AG09309 (cell line): ENCODE data around the gene DGKH.
"Not testable (repeated sequence)": the region's sequence is repeated elsewhere in the genome, so short reads cannot be mapped to it uniquely, and the experiment has no call there.

Source experiments
- DNase-seq: peaks from one replicate; pipeline ENCODE4 v3.0.0-alpha.2; 2010; ENCODE audit warnings: low read depth
- H3K4me3 ChIP-seq: 2 replicates; pipeline ENCODE4 v1.5.1; 2011; ENCODE audit warnings: mild to moderate bottlenecking, low read depth, low read length, moderate library complexity; ENCODE audit not compliant: control insufficient read depth
- TF ChIP-seq, protein P1 (sequence below): IDR thresholded peaks from 2 replicates; pipeline ENCODE4 v1.5.1; 2011; ENCODE audit warnings: mild to moderate bottlenecking, low read depth, low read length, inconsistent platforms; ENCODE audit not compliant: insufficient read depth, control insufficient read depth; ENCODE audit errors: missing control alignments

Gene DGKH

DNA sequence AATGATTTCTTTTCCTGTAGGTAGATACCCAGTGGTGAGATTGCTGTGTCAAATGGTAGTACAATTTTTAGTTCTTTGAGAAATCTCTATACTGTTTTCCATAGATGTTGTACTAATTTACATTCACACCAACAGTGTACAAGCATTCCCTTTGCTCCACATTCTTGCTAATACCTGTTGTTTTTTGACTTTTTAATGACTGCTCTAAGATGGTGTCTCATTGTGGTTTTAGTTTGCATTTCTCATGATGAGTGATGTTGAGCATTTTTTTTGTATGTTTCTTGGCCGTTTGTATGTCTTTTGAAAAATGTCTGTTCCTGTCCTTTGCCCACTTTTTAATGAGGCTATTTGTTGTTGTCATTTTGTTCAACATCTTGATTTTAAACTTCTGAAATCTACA is 103.3 kb downstream of the DGKH start:
- DNase-seq, result no peak
- H3K4me3 ChIP-seq, result no peak overlapping the region
- TF ChIP-seq, protein P1, sequence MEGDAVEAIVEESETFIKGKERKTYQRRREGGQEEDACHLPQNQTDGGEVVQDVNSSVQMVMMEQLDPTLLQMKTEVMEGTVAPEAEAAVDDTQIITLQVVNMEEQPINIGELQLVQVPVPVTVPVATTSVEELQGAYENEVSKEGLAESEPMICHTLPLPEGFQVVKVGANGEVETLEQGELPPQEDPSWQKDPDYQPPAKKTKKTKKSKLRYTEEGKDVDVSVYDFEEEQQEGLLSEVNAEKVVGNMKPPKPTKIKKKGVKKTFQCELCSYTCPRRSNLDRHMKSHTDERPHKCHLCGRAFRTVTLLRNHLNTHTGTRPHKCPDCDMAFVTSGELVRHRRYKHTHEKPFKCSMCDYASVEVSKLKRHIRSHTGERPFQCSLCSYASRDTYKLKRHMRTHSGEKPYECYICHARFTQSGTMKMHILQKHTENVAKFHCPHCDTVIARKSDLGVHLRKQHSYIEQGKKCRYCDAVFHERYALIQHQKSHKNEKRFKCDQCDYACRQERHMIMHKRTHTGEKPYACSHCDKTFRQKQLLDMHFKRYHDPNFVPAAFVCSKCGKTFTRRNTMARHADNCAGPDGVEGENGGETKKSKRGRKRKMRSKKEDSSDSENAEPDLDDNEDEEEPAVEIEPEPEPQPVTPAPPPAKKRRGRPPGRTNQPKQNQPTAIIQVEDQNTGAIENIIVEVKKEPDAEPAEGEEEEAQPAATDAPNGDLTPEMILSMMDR, result no peak

DNA sequence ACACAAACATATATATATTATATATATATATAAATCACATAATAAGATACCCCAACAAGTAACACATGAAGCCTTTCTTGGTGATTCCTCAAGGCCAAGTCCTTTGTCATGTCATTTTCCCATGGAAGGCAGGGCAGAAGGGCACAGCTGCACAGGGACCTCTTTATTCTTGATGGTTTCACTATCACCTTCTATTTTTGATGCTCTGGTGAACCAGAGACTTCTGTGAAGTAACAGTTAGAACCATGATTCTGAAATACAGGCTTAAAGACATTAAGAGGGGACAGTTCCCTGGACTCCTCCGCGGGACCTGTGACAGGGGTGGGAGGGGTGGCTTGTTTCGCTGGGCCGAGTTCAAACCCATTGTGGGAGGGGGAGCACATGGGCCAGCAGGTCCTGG is 104.0 kb downstream of the DGKH start:
- no peak overlapping the region for H3K4me3 ChIP-seq
- DNase-seq, result no peak
- TF ChIP-seq, protein P1, result no peak

DNA sequence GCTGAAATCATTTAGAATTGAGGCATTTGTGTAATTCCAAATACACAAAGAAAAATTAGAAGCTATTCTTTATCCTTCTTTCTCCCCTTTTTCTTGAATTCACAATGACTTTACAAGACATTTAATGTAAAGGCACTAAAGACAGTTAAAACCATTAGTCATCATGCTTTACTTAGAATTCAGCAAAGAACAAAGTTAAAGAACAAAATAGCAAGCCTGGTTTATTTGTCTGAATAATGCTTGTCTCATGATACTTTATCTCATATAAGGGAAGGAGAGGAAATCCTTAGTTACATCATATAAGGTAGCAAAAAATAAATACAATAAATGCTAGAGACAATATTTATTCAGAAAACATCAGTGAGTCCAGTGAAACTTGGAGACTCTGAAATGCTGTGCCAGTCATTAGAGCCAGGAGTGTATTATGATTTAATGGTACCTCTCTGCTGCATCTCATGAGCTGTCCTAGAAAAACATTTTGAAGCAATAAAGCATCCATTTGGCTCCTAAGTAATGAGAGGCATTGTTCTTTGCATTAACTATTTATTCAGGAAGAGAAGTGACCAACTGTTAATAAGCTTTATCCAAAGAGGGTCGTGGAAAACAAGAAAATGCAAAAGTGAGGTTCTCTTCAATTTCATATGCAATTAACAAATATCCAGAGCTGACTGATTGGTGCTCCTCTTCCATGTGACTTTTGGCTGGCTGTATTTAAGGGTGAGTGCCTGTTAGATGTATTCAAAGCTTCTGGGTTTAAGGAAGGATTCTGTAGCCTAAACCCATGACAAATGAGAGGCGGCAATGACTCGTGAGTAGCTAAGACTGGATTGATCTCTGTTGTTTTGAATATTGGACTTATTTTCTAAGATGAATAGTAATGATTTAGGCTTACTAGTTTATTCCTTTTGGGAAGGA is 105.0 kb downstream of the DGKH start:
- DNase-seq, result no peak
- H3K4me3 ChIP-seq, result no peak overlapping the region
- TF ChIP-seq, protein P1, result no peak

DNA sequence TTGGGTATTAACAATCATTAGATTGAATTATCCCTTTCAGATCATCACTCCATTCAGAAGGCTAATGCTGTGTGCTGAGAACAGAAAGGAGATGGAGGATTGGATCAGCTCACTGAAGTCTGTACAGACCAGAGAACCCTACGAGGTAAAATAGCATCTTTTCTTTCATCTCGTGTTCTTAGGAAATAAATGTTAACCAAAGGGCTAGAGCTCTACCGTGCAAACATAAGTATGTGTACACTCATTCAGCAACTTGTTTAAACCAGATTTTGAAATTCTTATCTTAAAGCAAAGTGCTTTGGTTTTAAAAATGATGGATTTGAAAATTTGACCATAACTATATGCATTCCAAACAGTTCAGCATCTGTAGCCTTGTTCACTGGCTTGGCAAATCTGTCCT is 106.8 kb downstream of the DGKH start:
- DNase-seq, result no peak
- H3K4me3 ChIP-seq, result no peak overlapping the region
- TF ChIP-seq, protein P1, result no peak

DNA sequence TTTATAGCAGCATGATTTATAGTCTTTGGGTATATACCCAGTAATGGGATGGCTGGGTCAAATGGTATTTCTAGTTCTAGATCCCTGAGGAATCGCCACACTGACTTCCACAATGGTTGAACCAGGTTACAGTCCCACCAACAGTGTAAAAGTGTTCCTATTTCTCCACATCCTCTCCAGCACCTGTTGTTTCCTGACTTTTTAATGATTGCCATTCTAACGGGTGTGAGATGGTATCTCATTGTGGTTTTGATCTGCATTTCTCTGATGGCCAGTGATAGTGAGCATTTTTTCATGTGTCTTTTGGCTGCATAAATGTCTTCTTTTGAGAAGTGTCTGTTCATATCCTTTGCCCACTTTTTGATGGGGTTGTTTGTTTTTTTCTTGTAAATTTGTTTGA is 114.9 kb downstream of the DGKH start:
- not testable (repeated sequence) for DNase-seq, H3K4me3 ChIP-seq

DNA sequence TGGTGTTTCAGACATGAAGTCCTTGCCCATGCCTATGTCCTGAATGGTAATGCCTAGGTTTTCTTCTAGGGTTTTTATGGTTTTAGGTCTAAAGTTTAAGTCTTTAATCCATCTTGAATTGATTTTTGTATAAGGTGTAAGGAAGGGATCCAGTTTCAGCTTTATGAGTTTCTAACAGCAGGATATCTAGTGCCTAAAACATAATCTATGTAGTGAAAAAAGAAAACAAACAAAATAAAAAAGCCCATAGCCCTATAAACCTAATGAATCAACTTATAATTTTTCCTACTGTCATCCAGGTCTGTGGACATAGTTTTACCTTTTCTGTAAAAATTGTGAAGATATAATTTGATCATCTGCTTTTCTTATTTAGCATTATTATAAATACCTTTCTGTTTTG is 115.5 kb downstream of the DGKH start:
- DNase-seq, H3K4me3 ChIP-seq: not testable (repeated sequence)

DNA sequence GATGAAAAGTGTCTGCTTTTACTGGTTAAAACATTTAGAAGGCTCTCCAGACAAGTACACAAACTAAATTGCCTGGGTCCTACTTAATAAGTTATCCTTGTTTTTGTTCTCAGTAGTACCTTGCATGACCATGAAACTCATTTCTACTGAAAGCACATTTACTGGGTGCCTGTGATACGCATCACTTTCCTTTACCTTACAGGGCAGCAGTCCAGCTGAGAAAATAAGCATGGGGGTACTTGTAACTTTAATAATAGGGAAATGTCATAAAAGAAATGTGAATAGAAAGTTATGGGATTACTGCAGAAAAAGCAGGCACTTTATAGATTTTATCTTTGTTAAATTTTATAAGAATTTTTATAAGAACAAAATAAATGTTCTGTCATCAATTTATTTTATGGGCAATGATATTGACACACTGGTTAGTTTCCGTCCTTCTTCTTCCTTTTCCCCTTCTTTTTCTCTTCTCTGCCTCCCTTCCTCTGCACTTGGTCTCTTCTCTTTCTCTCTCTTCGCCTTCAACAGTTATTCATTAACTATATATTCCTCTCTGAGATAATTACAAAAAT is 116.2 kb downstream of the DGKH start:
- H3K4me3 ChIP-seq, result no peak overlapping the region
- DNase-seq, result no peak
- TF ChIP-seq, protein P1, result no peak
